Stimulated activated naive CD8-positive, alpha-beta T cell treated with anti-CD3 and anti-CD28 coated beads, Interleukin-15, amount 100 ng/mL, for 72 hours (primary cell): ENCODE results near the gene ASB6.

Experiments used
- ATAC-seq: fragments of 150-1000 bp; cut with Tn5 transposase; 2 replicates; pipeline ENCODE4 v1.10.0; 2021; ENCODE audit warnings: mild to moderate bottlenecking, moderate library complexity
- DNase-seq, 2 donors: peaks; one replicate each; pipeline ENCODE4 v3.0.0; 2021 to 2022
- H3K27ac Mint-ChIP-seq, 2 donors: one replicate each; pipeline ENCODE4 v1.8.0; 2022; ENCODE audit warnings: mild to moderate bottlenecking in 2 of 2, mixed read lengths in 2 of 2, moderate library complexity in 2 of 2
- H3K27me3 Mint-ChIP-seq: one replicate; pipeline ENCODE4 v1.8.0; 2022; ENCODE audit warnings: mixed read lengths
- H3K4me1 Mint-ChIP-seq: one replicate; pipeline ENCODE4 v1.8.0; 2022; ENCODE audit warnings: mild to moderate bottlenecking, mixed read lengths
- H3K4me3 Mint-ChIP-seq, 2 donors: one replicate each; pipeline ENCODE4 v1.8.0; 2022; ENCODE audit warnings: mild to moderate bottlenecking in 2 of 2, mixed read lengths in 2 of 2, moderate library complexity in 1 of 2
- H3K9me3 Mint-ChIP-seq, 2 donors: one replicate each; pipeline ENCODE4 v1.8.0; 2022; ENCODE audit warnings: mixed read lengths in 2 of 2

The ASB6 gene

DNA sequence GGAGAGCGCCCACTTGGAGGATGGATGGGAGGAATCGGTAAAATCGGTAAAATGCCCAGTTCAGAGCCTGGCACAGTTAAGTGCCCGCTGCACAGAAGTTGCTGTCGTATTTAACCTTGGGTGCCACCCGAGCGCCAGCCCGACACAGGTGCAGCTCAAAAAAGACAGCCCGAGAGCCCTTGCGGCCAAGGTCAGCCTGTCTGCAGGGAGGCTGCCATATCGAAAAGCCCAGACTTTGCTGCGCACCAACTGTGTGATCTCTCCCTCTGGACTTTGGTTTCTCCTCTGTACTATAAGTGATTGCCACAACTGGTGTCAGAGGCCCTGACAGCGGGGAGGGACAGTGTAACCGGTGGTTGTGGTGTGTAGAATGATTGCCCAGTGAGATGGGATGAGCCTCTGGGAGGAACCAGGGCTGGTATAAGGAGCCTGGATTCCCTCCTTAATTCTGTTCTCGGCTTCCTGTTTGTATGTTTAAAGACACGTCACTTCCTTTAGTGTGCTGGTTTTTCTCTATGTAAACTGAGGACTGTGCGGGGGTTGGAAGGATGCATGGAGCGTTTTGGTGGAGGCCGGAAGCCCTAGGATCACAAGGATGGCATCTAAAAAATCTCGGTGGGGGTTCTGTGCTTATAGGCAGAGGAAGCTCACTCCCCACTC lies 15.2 kb downstream of the ASB6 start:
- peak overlapping the region; percentile 83 to 87 for H3K4me3 Mint-ChIP-seq
- H3K9me3 Mint-ChIP-seq, result no peaks in the 10 kb centered on the region
- peaks cover 18% of the 10 kb centered on the region for H3K27me3 Mint-ChIP-seq
- DNase-seq, result peak in 1 of 2 donors; percentile 45
- peaks cover 69% of the 10 kb centered on the region for H3K4me1 Mint-ChIP-seq
- peak; percentile 58 for ATAC-seq
- H3K27ac Mint-ChIP-seq, result peak overlapping the region; percentile 6 to 85

DNA sequence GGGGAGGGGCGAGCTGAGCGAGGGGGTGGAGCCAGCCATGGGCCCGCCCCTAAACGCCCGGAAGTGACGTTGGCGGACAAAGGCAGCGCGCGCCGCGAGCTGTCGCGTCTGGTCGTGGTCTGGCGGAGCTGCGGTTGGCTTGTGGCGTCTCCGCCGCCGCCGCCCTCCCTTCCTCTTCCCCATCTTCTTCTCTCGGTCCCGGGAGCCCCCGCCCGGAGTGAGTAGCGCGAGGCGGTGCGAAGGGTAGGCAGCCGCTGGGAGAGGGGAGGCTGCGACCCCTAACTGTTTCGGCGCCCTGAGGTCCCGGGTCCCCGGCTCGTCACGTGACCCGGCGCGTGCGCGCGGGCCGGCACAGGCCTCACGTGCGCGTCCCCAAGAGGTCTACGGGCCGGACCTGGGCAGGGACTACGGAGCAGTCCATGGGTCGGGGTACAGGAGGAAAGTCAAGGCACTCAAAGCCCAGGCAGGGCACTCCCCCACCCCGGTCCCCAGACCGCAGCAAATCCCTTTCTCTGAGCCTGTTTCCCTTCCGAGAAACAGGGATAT lies 15.8 kb downstream of the ASB6 start, which contains the start of gene NTMT1:
NTMT1 (plus strand) TSS at position 85 of the 546 bp plus-strand sequence. CDS start 6,541 bp downstream, outside the sequence.
- peak; percentile 89 to 90 for DNase-seq
- H3K4me1 Mint-ChIP-seq, result peaks cover 65% of the 10 kb centered on the region
- H3K9me3 Mint-ChIP-seq, result no peaks in the 10 kb centered on the region
- peak; percentile 84 for ATAC-seq
- H3K27me3 Mint-ChIP-seq, result peaks cover 24% of the 10 kb centered on the region
- peak within 1 kb of the TSS; percentile 86 to 96 for H3K27ac Mint-ChIP-seq
- H3K4me3 Mint-ChIP-seq, result peak within 1 kb of the TSS; percentile 83 to 87

- peak in 1 of 2 donors; percentile 32 for DNase-seq
- Mint-ChIP-seq H3K4me3 (peak overlapping the region; percentile 83 to 87), H3K27me3 (peaks cover 31% of the 10 kb centered on the region), H3K9me3 (no peaks in the 10 kb centered on the region), H3K27ac (peak overlapping the region; percentile 86 to 96), H3K4me1 (peaks cover 60% of the 10 kb centered on the region)
- peak; percentile 59 for ATAC-seq
Measured at GRCh38 chr9:129624947-129625346, 17.0 kb downstream of the ASB6 start.

DNA sequence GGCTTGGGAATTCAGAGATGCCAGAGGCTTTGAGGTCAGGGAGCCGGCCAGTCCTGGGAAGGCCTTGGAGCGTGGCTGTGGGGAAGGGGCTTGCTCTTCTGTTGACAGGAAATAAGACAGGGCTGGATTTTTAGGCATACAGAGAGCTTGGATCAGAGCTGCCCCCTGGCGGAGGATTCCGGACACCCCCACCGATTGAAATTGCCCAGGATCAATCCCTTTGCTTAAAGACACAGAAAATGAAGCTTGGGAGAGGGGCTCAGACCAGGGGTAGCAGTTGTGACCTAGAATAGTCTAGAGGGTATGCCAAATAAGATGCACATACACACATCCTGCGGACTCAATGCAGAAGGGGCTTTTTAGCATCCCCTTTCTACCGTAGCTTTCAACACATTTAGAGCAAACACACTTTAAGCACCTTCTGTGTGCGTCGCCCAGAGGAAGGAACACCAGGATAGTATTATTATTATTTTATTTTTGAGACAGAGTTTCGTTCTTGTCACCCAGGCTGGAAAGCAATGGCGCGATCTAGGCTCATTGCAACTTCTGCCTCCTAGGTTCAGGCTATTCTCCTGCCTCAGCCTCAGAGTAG lies 17.7 kb downstream of the ASB6 start:
- peaks cover 53% of the 10 kb centered on the region for H3K4me1 Mint-ChIP-seq
- peak overlapping the region in 1 of 2 donors; percentile 72 for H3K27ac Mint-ChIP-seq
- peaks cover 37% of the 10 kb centered on the region for H3K27me3 Mint-ChIP-seq
- peak overlapping the region; percentile 83 to 87 for H3K4me3 Mint-ChIP-seq
- DNase-seq, result peak; percentile 64 to 70
- H3K9me3 Mint-ChIP-seq, result no peaks in the 10 kb centered on the region
- ATAC-seq, result no peak

GRCh38 chr9:129623331-129623730 lies 18.6 kb downstream of the ASB6 start:
- Mint-ChIP-seq H3K27me3 (peaks cover 46% of the 10 kb centered on the region), H3K9me3 (peaks cover 0 to 4% of the 10 kb centered on the region in 2 donors), H3K4me3 (no peak overlapping the region), H3K27ac (no peak overlapping the region), H3K4me1 (peaks cover 44% of the 10 kb centered on the region)
- DNase-seq (no peak), ATAC-seq (no peak)

GRCh38 chr9:129620669-129621295 lies 21.2 kb downstream of the ASB6 start, which contains the start of gene C9orf50:
Gene C9orf50 (minus strand): TSS chr9:129621101. CDS start chr9:129620574, 527 bp downstream.
- DNase-seq, result no peak
- Mint-ChIP-seq H3K9me3 (peaks cover 0 to 4% of the 10 kb centered on the region in 2 donors), H3K4me3 (peak within 1 kb of the TSS; percentile 14 to 66), H3K27ac (no peak within 1 kb of the TSS), H3K4me1 (peaks cover 25% of the 10 kb centered on the region), H3K27me3 (peaks cover 49% of the 10 kb centered on the region)
- ATAC-seq, result no peak

DNA sequence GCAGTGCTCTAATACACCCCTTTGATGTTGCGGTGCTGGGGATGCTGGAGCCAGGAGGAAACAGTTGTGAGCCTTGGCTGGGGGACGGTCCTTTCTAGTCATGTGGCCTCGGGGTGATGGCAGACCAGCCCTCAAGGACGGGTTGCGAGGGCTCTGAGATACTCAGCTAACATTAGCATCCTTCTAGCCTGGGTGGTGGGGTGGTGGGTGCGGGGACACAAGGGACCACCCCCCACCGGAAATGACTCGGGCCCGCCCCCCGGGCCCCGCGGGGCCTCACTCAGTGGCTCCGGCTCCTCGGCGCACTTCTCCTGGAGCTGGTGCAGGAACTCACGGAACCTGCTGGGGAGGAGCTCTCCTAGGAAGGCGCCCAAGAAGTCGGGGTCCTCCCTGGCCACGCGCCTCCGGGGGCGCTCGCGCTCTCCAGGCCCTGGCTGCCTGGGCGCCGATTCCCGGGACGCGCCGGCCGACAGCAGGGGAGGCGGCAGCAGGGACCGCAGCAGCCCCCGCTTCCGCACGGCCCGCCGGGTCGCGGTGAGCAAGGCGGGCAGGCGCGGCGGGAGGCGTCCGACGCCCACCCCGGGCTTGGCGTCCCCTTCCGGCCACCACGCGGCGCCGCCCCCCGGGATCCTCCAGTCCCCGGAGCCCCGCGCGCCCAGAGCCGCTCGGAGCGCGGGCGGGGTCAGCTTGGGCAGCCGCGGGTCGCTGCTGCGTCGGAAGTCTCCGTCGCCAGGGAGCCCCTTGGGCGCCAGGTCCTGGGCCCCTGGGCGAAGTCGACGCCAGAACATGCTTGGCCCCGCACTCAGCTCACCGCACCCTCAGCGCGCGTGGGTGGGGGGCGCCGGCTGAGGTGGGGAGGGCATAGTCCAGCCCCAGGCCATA lies 21.9 kb downstream of the ASB6 start:
- H3K4me1 Mint-ChIP-seq, result peaks cover 21% of the 10 kb centered on the region
- H3K27me3 Mint-ChIP-seq, result peaks cover 49% of the 10 kb centered on the region
- ATAC-seq, result peak; percentile 39
- no peak for DNase-seq
- peaks cover 0 to 4% of the 10 kb centered on the region in 2 donors for H3K9me3 Mint-ChIP-seq
- H3K27ac Mint-ChIP-seq, result no peak overlapping the region
- peak overlapping the region; percentile 38 to 66 for H3K4me3 Mint-ChIP-seq

DNA sequence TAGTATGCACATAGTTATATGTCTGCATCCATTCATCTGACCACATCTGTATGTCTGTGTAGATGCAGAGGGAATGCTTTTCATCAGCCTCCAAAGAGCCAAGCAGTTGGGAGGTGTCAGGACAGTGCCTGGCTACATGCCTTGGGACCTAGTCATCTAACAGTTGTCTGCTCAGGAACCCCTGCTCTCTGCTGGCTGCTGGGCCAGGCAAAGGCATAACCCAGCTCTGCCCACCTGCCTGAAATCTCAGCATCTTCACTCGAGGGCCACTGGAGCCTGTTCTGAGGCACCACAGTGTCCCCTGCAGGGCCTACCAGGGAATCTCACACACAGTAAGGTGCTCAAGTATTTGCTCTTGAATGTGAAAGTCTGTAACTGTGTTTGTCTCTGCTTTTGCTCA lies 24.8 kb downstream of the ASB6 start:
- peak; percentile 61 for ATAC-seq
- peaks cover 8% of the 10 kb centered on the region for H3K4me1 Mint-ChIP-seq
- H3K27ac Mint-ChIP-seq, result no peak overlapping the region
- peaks cover 0 to 4% of the 10 kb centered on the region in 2 donors for H3K9me3 Mint-ChIP-seq
- peak in 1 of 2 donors; percentile 35 for DNase-seq
- H3K27me3 Mint-ChIP-seq, result peaks cover 36% of the 10 kb centered on the region
- no peak overlapping the region for H3K4me3 Mint-ChIP-seq

- Mint-ChIP-seq H3K27me3 (peaks cover 21% of the 10 kb centered on the region), H3K4me1 (peaks cover 9% of the 10 kb centered on the region), H3K9me3 (peaks cover 0 to 4% of the 10 kb centered on the region in 2 donors), H3K4me3 (no peak overlapping the region), H3K27ac (no peak overlapping the region)
- ATAC-seq (no peak), DNase-seq (no peak)
Measured at GRCh38 chr9:129615407-129616285, 26.3 kb downstream of the ASB6 start.

DNA sequence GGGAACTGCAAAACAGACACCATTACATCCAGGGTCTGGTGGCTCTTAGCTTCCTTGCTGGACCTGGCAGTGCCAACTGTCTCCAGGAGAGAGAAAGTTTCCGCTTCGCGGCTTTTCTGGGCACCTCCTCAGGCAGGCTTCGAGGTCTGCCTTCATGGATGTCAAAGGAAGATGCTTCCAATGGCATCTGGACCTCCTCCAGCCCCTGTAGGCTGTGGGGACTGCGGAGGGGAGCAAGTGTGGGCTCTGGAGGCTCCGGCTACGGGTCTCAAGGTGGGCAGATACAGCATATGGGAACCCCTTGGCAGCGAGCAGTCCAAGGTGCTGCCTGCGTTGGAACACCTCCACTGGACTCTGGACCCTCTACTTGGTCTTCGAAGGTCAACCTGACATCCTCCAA lies 27.0 kb downstream of the ASB6 start:
- DNase-seq, result no peak
- Mint-ChIP-seq H3K27me3 (peaks cover 19% of the 10 kb centered on the region), H3K27ac (no peak overlapping the region), H3K4me3 (no peak overlapping the region), H3K4me1 (peaks cover 12% of the 10 kb centered on the region), H3K9me3 (peaks cover 0 to 4% of the 10 kb centered on the region in 2 donors)
- no peak for ATAC-seq

GRCh38 chr9:129613520-129614175 lies 28.3 kb downstream of the ASB6 start:
- no peaks in the 10 kb centered on the region for H3K9me3 Mint-ChIP-seq
- peaks cover 25% of the 10 kb centered on the region for H3K4me1 Mint-ChIP-seq
- DNase-seq (no peak), ATAC-seq (no peak)
- no peak overlapping the region for H3K4me3 Mint-ChIP-seq
- H3K27me3 Mint-ChIP-seq, result peaks cover 7% of the 10 kb centered on the region
- no peak overlapping the region for H3K27ac Mint-ChIP-seq

DNA sequence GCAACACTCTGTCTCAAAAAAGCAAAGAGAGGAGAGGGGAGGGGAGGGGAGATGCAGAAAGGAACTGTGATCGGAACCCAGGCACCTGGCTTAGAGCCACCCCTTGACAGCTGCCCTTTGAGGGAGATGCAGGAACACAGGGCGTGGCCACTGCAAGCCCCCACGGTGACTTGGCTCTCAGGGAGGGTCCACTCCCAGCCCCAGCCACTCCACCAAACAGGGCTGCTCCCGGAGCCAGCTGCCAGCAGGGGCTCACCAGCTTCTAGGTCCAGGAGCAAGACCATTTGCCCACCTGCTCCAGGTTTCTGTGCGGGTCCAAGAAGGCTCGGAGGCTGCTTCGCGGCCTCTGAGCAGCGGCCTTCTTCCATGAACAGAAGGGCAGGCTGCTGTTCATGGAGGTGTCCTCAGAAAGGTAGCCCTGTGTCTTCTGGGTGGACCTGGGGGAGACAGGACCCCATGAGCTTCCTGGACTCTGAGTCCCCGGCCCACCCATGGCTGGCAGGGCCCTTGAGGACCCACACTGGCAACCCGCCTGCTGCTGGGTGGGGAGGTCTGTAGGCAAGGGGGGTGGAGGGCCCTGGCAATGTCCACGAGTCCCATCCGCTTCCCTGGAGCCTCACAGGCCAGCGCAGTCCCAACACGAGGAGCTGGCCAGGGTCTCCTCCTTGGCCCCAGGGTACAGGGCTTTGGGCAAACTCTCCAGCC lies 29.0 kb downstream of the ASB6 start:
- no peak for DNase-seq
- H3K27ac Mint-ChIP-seq, result no peak overlapping the region
- H3K4me1 Mint-ChIP-seq, result peaks cover 31% of the 10 kb centered on the region
- ATAC-seq, result no peak
- no peaks in the 10 kb centered on the region for H3K9me3 Mint-ChIP-seq
- no peaks in the 10 kb centered on the region for H3K27me3 Mint-ChIP-seq
- no peak overlapping the region for H3K4me3 Mint-ChIP-seq

GRCh38 chr9:129612123-129612522 lies 29.8 kb downstream of the ASB6 start:
- Mint-ChIP-seq H3K4me1 (peaks cover 39% of the 10 kb centered on the region), H3K27ac (peak overlapping the region in 1 of 2 donors; percentile 19), H3K9me3 (no peaks in the 10 kb centered on the region), H3K27me3 (no peaks in the 10 kb centered on the region), H3K4me3 (peak overlapping the region in 1 of 2 donors; percentile 15)
- ATAC-seq (no peak), DNase-seq (no peak)
